G401 (cell line): Measurements from ENCODE around the gene OGDH. TPM values are rescaled to one million over a fixed set of nuclear protein-coding genes. Genes with fewer than 3 reads are reported as not detected.
A peak's percentile ranks its signal among the peaks of the same experiment; 100 is the strongest.
"Not testable (repeated sequence)": the region's sequence is repeated elsewhere in the genome, so short reads cannot be mapped to it uniquely, and the experiment has no call there.

Source experiments
- DNase-seq: peaks from one replicate; pipeline ENCODE4 v3.0.0-alpha.2; 2015; ENCODE audit warnings: low spot score
- in situ Hi-C: cut with HindIII; loops from 2 replicates; pipeline ENCODE4 v1.10.0; 2016; ENCODE audit warnings: low sequenced_read_pairs, mixed read lengths
- total RNA-seq: library from RNA; depleted of rRNA; stranded (reverse); fragments of >200 nt; shearing (Covaris generic); gene quantifications from 2 replicates; pipeline ENCODE4 v1.2.3, GENCODE V29; 2014

The OGDH gene
- total RNA-seq, 1 experiment from 2014 or later = 78.8 TPM

DNA sequence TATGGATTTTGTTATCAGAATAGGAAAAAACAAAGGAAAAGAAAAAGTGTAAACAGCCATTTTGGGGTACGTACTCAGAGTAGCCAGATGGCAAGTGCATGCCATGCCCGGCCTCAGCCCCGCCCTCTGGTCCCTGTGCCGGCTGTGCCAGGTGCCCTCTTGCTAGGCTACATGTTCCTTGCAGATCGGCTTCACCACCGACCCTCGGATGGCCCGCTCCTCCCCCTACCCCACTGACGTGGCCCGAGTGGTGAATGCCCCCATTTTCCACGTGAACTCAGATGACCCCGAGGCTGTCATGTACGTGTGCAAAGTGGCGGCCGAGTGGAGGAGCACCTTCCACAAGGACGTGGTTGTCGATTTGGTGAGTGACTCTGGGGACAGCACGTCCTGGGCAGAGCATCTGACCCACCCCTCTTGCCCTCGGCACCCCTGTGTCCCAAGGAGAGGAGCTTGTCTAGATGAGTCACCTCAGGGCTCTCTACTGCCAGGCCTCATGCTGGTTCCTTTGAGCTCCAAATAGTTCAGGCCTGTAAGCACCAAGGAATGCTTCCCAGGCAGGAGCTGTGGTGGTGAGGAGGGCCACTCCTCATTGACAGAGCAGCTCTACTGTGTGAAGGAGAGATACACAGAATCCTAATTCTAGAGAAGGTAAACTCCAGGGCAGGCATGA is 87.3 kb downstream of the OGDH start:
- in situ Hi-C loops = no loop called here
- DNase-seq = no peak

DNA sequence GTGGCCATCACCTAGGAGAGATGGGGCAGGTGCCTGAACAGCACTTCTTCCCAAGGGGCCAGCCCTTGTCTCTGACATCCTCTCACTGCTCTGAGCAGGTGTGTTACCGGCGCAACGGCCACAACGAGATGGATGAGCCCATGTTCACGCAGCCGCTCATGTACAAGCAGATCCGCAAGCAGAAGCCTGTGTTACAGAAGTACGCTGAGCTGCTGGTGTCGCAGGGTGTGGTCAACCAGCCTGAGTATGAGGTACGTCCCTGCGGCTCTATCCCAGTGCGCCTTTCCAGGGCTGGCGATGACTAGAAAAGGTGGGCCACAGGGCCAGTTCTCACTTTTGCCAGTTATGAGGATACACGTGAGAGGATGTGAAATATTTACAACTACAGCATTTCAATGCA is 87.9 kb downstream of the OGDH start:
- in situ Hi-C loops = no loop called here

DNA sequence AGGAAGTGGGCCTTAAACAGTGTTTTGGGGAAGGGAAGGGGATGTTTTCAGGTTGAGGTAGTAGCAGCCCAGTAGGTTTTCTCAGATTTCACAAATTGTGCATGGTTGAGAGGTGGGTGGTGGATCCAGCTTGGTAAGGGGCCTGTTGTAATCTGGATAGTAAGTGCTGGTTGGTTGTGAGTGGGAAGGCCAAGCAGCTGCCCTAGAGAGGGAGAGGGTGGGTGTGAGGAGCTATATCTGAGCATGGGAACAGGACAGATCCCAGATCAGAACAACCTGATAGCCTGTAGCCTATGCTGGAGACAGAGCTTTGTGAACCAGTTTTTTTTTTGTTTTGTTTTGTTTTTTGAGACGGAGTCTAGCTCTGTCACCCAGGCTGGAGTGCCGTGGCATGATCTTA is 88.3 kb downstream of the OGDH start:
- in situ Hi-C loops = no loop called here
- no peak for DNase-seq

More for the DNA sequence above, 87.9 kb downstream of the OGDH start:
- no peak for DNase-seq

DNA sequence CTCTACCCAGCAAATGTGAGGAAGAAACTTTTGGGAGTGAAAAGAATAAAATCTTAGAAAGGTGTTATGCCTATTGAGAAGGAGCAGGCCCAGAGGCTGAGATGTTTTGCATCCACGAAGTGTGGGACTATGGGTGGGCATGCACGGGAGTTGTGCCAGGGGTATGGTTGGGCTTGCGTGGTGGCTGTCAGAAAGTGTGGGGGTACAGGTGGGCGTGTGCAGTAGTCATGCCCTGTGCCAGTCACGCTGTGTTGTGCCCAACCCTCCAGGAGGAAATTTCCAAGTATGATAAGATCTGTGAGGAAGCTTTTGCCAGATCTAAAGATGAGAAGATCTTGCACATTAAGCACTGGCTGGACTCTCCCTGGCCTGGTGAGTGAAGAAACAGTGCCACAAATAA is 89.3 kb downstream of the OGDH start:
- in situ Hi-C loops = no loop called here
- no peak for DNase-seq

DNA sequence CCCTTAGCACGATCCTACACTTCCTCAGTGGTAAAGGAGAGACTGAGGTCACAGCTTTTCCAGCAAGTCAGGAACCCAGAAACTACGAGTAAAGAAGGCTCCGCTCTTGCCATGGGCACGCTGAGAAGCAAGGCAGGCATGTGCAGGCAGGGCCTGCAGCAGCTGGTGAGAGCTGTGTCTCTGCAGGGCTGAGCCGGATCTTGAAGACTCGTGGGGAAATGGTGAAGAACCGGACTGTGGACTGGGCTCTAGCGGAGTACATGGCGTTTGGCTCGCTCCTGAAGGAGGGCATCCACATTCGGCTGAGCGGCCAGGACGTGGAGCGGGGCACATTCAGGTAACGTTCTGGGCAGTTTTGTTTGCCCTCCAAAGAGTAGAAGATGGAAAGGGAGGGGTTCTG is 90.3 kb downstream of the OGDH start:
- no peak for DNase-seq
- in situ Hi-C loops = no loop called here

DNA sequence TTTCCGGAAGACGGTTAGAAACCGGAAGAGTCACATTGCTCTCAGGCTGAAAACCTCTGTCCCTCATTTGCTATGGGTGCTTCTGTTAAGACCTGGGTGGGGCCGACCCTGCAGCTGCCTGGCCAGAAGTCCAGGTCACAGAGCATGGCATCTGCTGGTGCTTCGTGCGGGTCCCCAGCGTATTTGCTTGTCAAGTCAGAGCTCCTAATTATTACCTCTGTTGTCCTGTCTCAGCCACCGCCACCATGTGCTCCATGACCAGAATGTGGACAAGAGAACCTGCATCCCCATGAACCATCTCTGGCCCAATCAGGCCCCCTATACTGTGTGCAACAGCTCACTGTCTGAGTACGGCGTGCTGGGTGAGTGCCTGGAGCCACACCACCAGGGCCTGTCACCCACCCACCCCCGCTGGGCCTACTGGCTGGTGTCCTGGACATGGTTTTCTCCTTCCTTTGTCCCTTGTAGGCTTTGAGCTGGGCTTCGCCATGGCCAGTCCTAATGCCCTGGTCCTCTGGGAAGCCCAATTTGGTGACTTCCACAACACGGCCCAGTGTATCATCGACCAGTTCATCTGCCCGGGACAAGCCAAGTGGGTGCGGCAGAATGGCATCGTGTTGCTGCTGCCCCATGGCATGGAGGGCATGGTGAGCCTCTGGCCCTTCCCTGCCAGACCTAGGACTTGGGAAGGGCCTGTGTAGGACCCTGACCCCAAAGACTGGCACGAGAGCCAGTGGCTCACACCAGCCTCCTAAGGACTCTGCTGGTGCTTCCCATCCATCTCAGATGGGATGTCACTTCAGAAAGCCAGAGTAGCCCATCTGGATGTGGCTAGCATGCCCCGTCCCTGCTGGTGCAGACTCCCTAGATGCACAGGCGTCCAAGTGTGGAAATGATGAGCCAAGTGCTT is 91.0 kb downstream of the OGDH start:
- no peak for DNase-seq
- in situ Hi-C loops = no loop called here

DNA sequence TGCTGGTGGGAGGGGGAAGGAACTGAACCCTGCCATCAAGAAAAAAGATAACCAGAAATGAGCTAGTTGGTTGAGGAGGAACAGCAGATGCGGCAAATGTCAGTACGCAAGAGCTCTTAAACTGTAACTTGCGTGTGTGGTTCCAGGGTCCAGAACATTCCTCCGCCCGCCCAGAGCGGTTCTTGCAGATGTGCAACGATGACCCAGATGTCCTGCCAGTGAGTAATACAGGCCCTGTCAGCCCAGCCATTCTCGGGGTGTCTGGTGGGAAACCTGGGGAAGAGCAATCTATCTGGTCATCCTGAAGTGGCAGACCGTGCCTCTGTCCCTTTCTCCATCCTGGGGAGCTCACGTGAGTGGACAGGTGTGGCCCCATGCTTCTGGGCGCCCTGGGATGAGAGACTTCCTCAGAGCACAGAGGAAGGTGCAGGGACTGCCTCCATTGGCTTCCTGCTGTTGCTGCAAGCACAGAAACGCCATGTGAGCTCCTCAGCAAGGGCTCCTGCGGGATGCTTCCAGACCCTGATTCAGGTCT is 91.7 kb downstream of the OGDH start:
- no peak for DNase-seq
- in situ Hi-C loops = no loop called here

DNA sequence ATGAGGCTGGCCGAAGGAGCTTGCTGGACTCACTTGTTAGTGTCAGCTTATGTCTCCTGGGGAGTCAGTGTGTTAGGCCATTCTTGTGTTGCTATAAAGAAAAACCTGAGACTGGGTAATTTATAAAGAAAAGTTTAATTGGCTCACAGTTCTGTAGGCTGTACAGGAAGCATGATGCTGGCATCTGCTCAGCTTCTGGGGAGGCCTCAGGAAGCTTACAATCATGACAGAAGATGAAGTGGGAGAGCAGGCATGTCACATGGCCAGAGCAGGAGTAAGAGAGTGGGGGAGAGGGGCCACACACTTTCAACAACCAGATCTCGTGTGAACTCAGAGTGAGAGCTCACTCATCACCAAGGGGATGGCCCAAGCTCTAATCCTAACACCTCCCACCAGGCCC is 93.2 kb downstream of the OGDH start:
- DNase-seq, in situ Hi-C loops: not testable (repeated sequence)

DNA sequence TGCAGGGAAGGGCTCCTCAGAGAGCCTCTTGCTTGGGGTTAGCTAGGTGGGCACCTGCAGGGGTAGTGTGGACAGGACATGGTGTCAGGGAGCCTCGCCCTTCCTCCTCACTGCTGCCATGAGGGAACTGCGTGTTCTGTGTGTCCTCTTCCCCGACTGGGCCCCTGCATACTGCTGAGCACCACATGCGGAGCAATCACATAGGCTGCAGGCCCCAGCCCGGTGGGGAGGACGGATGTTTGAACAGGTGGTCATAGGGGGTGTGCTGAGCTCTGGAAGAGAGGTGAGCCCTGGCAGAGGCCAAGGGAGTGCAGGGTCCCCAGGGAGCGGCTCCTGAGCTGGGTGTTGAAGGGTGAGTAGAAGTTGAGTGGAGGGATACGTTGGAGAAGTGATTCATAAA is 93.9 kb downstream of the OGDH start:
- DNase-seq = no peak
- in situ Hi-C loops = no loop called here

DNA sequence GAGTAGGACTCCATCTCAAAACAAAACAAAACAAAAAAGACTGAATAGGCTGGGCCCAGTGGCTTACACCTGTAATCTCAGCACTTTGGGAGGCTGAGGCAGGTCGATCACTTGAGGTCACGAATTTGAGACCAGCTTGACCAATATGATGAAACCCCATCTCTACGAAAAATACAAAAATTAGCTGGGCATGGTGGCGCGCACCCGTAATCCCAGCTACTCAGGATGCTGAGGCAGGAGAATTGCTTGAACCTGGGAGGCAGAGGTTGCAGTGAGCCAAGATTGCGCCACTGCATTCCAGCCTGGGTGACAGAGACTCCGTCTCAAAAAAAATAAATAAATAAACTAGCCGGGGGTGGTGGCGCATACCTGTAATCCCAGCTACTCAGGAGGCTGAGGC is 97.0 kb downstream of the OGDH start:
- DNase-seq, in situ Hi-C loops: not testable (repeated sequence)

DNA sequence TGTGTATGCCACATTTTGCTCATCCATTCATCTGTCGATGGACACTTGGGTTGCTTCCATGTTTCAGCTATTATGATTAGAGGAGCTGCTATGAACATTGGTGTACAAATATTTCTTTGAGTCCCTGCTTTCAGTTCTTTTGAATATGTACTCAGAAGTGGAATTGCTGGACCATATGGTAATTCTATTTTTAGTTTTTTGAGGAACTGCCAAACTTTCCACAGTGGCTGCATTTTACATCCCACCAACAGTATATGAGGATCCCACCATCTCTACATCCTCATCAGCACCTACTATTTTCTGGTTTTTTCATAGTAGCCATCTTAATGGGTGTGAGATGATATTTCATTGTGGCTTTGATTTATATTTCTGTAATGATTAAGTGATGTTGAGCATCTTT is 97.5 kb downstream of the OGDH start:
- DNase-seq = peak; percentile 23
- in situ Hi-C loops = no loop called here

DNA sequence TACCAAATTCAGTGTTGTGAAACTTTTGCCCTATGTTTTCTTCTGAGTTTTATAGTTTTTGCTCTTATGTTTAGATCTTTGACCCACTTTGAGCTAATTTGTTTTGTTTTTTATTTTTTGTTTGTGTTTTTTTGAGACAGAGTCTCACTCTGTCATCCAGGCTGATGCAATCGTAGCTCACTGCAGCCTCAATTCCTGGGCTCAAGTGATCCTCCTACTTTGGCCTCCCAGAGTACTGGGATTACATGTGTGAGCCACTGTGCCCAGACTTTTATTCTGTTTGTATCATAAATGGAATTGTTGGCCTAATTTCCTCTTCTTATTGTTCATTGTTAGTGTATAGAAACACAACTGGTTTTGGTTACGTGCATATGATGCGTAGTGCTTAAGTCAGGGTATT is 99.0 kb downstream of the OGDH start:
- in situ Hi-C loops = no loop called here
- DNase-seq = no peak

DNA sequence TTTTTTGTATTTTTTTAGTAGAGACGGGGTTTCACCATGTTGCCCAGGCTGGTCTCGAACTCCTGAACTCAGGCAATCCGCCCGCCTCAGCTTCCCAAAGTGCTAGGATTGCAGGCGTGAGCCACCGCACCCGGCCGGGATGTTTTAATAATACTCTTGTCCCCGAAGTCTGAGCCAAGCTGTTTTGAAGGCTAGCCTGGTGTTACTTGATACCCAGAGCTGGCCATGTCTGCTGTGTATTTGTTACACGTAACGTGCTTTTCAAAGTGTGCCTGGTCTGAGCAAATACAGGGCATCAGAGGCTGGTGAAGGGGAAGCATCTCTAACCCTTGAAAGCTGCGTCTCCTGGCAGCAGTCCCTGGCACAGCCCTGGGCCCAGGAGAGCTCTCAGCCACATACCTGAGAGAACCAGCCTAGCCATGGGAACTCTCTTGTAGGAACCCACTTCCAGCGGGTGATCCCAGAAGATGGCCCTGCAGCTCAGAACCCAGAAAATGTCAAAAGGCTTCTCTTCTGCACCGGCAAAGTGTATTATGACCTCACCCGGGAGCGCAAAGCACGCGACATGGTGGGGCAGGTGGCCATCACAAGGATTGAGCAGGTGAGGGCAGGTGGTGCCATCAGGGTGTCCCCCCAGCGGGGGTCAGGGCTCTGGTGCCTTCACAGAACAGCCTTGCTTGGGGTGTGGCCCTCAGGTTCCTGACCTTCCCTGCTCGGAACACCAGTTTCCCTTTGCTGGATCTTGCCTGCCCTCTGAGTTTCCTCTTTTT is 100.5 kb downstream of the OGDH start:
- no peak for DNase-seq
- in situ Hi-C loops = no loop called here

DNA sequence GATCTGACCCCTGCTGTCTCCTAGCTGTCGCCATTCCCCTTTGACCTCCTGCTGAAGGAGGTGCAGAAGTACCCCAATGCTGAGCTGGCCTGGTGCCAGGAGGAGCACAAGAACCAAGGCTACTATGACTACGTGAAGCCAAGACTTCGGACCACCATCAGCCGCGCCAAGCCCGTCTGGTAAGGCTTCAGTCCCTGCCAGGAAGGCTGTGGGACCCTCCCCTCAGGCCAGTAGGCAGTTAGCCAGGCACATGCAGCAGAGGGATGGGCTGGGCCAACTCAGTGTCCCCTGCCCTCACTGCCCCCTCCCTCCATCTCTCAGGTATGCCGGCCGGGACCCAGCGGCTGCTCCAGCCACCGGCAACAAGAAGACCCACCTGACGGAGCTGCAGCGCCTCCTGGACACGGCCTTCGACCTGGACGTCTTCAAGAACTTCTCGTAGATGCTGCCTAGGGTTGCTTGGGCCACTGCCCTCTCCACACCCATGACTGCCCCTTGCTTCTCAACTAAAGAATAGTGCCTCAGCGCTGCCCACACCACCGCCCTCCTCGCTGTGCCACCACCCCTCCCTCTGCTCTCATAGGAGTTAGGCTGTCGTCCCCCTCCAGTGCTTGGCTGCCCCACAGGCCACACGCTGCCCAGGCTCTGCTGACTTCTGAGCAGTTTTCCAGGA is 101.3 kb downstream of the OGDH start:
- in situ Hi-C loops = no loop called here
- no peak for DNase-seq

DNA sequence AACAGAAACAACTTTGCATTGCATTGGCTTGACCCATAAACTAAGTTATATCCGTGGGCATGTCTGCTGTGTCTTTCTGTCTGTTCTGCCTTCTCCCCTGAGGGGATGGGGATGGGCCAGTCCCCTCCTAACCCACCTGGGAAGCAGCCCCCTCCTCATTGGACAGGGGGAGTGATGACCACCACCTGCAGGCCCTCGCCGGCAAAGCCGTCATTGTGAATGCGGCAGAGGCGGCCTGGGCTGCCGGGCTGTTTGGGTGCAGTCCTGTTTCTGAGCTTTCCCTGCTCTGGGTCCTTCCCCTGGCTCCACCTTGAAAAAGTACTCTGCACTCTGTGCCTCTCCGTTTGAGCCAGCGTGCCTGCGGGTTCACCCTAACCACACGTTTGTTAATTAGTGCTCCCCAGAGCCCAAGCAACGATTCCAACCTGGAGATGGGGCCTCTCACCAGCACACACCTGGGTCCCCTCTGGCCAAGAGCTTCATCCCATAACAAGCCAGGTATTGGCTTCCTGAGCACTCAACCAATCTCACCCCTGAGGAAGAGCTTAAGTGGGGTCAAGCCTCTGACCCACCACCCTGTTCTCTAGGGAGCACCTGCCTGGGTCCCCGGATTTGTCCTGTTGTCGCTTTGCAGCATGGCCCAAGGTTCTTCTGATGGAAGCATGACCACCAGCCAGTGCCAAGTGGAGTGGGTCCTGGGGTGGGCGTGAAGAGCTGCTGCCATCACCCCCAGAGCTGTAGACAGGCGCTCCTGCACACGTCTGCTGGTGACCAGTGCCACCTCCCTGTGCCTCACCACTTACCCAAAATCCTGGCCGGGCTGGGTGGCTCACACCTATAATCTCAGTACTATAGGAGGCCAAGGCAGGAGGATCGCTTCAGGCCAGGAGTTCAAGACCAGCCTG is 102.8 kb downstream of the OGDH start:
- in situ Hi-C loops = no loop called here
- no peak for DNase-seq

DNA sequence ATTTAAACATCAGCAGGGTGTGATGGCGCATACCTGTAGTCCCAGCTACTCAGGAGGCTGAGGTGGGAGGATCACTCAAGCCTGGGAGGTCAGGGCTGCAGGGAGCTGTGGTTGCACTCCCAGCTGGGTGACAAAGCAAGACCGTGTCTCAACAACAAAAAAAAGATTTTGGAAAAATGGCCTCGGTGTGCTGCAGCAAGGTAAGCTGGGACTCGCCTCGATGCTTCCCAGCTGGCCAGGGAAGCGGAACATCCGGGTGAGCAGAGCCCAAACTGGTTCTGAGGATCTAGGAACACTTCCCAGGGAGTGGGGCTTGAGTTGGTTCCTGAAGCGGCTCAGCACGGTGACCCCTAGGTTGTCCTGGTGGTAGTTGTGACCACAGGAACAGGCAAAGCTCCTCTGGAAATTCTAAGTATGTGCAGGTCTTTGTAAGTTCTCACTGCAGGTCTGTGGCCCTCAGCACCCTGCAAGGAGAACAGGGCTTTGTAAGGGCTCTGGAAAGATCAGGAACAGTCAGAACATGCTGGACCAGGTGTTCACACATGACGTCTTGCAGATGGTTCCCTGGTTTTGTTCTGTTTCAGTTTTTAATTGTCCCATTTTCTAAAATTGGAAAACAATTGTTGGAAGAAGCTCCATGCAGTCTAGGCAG is 103.6 kb downstream of the OGDH start:
- in situ Hi-C loops = no loop called here
- no peak for DNase-seq

DNA sequence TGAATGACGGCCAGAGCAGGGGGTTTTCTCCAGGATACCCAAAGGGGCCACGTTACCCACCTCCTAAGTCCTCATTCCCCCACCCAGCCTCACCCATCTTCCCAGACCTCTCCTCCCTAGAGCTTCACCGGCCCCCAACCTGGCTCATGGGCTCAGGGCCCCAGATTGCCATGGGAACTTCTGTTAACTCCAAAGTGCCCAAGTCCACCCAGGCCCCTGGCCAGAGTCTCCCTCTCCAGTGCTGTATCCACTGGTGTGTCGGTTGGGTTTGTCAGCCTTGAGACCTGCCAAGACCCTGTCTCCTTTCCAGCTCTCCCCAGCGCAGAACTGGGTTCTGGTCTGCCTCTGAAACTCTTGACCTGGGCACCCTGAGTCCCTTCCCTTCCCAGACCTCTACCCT is 105.1 kb downstream of the OGDH start:
- DNase-seq = no peak
- in situ Hi-C loops = no loop called here

DNA sequence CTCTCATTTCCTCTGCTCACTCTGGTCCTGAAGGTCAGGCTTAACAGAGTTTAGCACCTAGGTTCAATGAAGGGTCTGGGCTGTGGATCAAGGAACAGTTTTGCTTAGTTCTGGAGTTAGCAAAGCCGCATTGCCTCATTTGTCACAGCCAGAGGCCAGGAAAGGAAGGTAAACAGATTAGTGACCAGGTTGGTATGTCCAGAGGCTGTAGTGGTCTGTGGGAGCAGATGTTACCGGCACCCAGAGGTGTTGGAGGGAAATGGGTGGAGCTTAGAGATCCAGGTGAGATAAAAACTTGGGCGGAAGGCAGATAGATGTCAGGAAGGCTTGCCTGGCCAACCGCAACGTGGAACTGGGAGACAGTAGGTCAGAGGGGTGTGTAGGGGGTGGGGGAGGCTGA is 105.6 kb downstream of the OGDH start:
- in situ Hi-C loops = no loop called here
- DNase-seq = no peak
